Right lobe of liver (tissue), 6 donors: Measurements from ENCODE around the gene SEC22A. TPM values are rescaled to one million over a fixed set of nuclear protein-coding genes. Genes with fewer than 3 reads are reported as not detected.

Source experiments
- ATAC-seq, 4 donors: fragments of 200-7000 bp; cut with Tn5 transposase; one replicate each; pipeline ENCODE4 v1.9.1; 2020; ENCODE audit warnings: mild to moderate bottlenecking in 4 of 4, moderate library complexity in 4 of 4
- DNase-seq, 3 donors: peaks; one replicate each; pipeline ENCODE4 v3.0.0-alpha.2; 2020
- H3K27ac ChIP-seq, 3 donors: fragments of 200-600 bp; one replicate each; pipeline ENCODE4 v1.8.0; 2022
- H3K27me3 ChIP-seq, 2 donors: fragments of 200-600 bp; one replicate each; pipeline ENCODE4 v1.8.0; 2022
- H3K36me3 ChIP-seq, 4 donors: fragments of 200-600 bp; sonication (generic) in 1 of 4; one replicate each; pipeline versions ENCODE4 v1.5.1 to v1.8.0; 2017 to 2022; ENCODE audit warnings: control low read depth in 1 of 4
- H3K4me1 ChIP-seq, 4 donors: fragments of 200-600 bp; sonication (generic) in 1 of 4; one replicate each; pipeline versions ENCODE4 v1.5.1 to v1.8.0; 2017 to 2022; ENCODE audit warnings: control low read depth in 1 of 4
- H3K4me3 ChIP-seq, 3 donors: fragments of 200-600 bp; one replicate each; pipeline ENCODE4 v1.8.0; 2022
- H3K9me3 ChIP-seq, 4 donors: fragments of 200-600 bp; sonication (generic) in 1 of 4; one replicate each; pipeline versions ENCODE4 v1.5.1 to v1.8.0; 2017 to 2022; ENCODE audit warnings: control low read depth in 1 of 4
- POLR2A ChIP-seq: fragments of 450-650 bp; IDR thresholded peaks from one replicate; pipeline ENCODE4 v1.6.1; 2017; ENCODE audit warnings: antibody characterized with exemption, mild to moderate bottlenecking
- WGBS: methylation state at CpG from one replicate; pipeline ENCODE4 v1.1.6; 2018; ENCODE audit warnings: low coverage, low lambda C conversion rate; ENCODE audit not compliant: insufficient coverage; ENCODE audit errors: missing lambda C conversion rate; 5-methylcytosine and 5-hydroxymethylcytosine counted together
- intact Hi-C, 2 donors: fragments of 100-400 bp; cut with DNase I; formaldehyde crosslinking; loops; one replicate each; pipeline versions ENCODE4 v1.11.2 to v1.14.1; 2022
- total RNA-seq, 6 experiments: library from RNA; depleted of rRNA in 2 of 6; stranded (reverse); fragments of >200 nt in 2 of 6; fragmentation: NEBNext Ultra II Directional in 3 of 6; extraction: Animal tissue kit (Norgen Biotek cat#: 25700) in 3 of 6; gene quantifications; one replicate each; pipeline versions ENCODE4 v1.1.0 to v1.2.4, GENCODE V29; 2016 to 2023
- TF ChIP-seq, protein P1 (sequence below), 4 donors: fragments of 200-600 bp in 3 of 4; fragments of 450-650 bp in 1 of 4; IDR thresholded peaks; one replicate each; pipeline versions ENCODE4 v1.5.1 to v1.8.0; 2016 to 2022; ENCODE audit warnings: antibody characterized with exemption in 4 of 4, mild to moderate bottlenecking in 2 of 4
- donor health status: DM: no; HTN: yes; CAD: no.
- donor health status: DM: no; HTN: no; CAD: no.
- donor health status: DM: no; HTN: no; CAD: no.
- donor health status: DM: no; HTN: yes; CAD: no.
- donor health status: DM: no; HTN: yes; CAD: no.

SEC22A gene
- total RNA-seq, 6 experiments from 2014 or later, result 7.5 to 24.9 (median 11.0) TPM

DNA sequence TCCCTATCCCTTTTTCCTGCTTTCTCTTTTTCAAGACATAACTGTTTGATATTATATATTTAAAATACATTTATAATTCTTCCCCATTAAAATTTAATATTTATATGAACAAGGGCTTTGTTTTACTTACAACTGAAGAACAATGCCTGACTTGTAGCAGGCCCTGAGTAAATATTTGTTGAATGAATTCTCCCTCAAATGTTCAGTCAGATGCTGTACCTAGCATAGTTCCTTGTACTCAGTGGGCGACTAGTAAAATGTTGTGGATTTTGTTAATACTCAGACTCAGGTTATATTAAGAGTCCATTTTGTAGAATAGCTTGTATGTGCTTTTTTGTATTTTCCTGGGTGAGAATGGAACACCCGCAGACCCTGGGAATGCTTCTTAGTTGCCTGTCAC is 69.1 kb downstream of the SEC22A start:
- Histone ChIP-seq H3K4me3 (no peak overlapping the region), H3K36me3 (no peaks in the 10 kb centered on the region), H3K27me3 (no peaks in the 10 kb centered on the region), H3K9me3 (no peaks in the 10 kb centered on the region), H3K4me1 (peaks cover 0 to 3% (median 0%) of the 10 kb centered on the region in 4 donors), H3K27ac (no peak overlapping the region)
- DNase-seq (no peak), ATAC-seq (no peak)
- intact Hi-C loops, result no loop called here
- WGBS, result 74% methylated on average over 2 of the region's 2 CpGs
- TF ChIP-seq, protein P1, sequence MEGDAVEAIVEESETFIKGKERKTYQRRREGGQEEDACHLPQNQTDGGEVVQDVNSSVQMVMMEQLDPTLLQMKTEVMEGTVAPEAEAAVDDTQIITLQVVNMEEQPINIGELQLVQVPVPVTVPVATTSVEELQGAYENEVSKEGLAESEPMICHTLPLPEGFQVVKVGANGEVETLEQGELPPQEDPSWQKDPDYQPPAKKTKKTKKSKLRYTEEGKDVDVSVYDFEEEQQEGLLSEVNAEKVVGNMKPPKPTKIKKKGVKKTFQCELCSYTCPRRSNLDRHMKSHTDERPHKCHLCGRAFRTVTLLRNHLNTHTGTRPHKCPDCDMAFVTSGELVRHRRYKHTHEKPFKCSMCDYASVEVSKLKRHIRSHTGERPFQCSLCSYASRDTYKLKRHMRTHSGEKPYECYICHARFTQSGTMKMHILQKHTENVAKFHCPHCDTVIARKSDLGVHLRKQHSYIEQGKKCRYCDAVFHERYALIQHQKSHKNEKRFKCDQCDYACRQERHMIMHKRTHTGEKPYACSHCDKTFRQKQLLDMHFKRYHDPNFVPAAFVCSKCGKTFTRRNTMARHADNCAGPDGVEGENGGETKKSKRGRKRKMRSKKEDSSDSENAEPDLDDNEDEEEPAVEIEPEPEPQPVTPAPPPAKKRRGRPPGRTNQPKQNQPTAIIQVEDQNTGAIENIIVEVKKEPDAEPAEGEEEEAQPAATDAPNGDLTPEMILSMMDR (IDR thresholded peaks at IDR 0.05), result no peak
- no peak for TF ChIP-seq POLR2A

DNA sequence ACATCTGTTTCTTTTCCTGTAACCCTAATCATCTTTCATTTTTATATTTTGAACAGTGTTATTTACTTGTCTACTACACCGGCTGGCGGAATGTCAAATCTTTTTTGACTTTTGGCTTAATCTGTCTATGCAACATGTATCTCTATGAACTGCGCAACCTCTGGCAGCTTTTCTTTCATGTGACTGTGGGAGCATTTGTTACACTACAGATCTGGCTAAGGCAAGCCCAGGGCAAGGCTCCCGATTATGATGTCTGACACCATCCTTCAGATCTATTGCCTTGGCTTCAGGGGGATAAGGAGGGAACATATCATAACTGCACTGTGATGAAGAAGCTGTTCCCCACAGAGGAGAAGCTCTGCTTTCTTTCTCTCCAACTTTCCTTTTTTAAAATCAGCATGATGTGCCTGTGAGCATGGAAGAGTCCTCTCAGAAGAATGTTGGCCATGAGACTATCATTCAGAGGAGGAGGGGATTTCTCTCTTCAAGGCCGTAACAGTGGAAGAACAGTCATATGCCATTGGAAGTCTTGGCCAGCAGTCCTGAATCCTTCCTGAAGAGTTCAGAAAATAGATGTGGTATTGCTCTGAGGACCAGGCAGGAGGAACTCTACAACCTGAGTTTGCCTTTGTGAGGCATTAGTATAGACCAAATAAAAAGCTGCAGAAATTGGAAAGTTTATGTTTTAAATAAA is 69.9 kb downstream of the SEC22A start:
- DNase-seq (no peak), ATAC-seq (peak; percentile 25 to 57 (median 40))
- 51% methylated on average over 5 of the region's 5 CpGs for WGBS
- intact Hi-C loops, result no loop called here
- peaks cover 0 to 3% (median 0%) of the 10 kb centered on the region in 4 donors for H3K4me1 ChIP-seq
- no peak overlapping the region for H3K27ac ChIP-seq
- no peaks in the 10 kb centered on the region for H3K27me3 ChIP-seq
- H3K36me3 ChIP-seq, result no peaks in the 10 kb centered on the region
- no peaks in the 10 kb centered on the region for H3K9me3 ChIP-seq
- H3K4me3 ChIP-seq, result no peak overlapping the region
- TF ChIP-seq POLR2A, result no peak

DNA sequence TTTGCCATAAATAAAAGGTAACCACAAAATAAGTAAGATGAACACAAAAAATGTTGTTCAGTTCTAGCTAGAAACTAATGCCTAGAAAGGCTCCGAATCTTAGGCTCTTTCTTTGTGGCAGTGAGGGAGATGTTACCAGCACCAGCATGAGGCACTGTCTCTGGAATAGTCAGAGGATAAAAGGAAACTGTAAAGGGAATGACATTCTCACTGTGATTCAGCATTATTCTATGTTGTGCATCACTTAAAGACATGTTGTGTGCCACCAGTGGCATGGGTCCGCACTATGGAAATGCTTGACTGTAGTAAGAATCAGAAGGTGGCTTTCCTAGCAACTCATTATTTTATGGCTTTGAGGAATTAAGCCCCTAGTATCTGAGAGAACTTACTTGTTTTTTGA is 70.8 kb downstream of the SEC22A start:
- Histone ChIP-seq H3K27me3 (no peaks in the 10 kb centered on the region), H3K9me3 (no peaks in the 10 kb centered on the region), H3K36me3 (no peaks in the 10 kb centered on the region), H3K4me3 (no peak overlapping the region), H3K27ac (no peak overlapping the region), H3K4me1 (peaks cover 0 to 3% (median 0%) of the 10 kb centered on the region in 4 donors)
- WGBS, result 100% methylated on average over 2 of the region's 2 CpGs
- no peak for DNase-seq
- no peak for ATAC-seq
- TF ChIP-seq, protein P1 (IDR thresholded peaks at IDR 0.05), result no peak
- TF ChIP-seq POLR2A, result no peak
- intact Hi-C loops, result no loop called here

DNA sequence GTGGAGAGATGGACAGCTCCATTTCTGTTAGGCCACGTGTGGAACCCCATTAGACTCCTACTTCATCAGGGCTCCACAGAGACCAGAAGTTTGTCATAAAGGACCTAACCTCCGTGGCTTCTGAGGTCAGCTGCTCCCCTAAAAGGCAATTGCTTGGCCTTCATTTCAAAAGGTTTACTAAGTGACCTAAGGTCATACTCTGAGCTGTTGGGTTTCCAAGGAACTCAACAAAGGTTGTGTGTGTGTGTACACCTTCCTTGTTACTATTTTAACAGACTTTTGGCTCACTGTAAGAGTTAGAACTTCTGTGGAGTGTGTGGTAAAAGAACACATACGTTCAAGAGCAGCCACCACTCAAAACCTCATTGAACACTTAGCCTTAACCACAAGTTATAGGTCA is 73.9 kb downstream of the SEC22A start:
- ATAC-seq, result no peak
- no peaks in the 10 kb centered on the region for H3K36me3 ChIP-seq
- peaks cover 0 to 3% (median 0%) of the 10 kb centered on the region in 4 donors for H3K4me1 ChIP-seq
- TF ChIP-seq, protein P1 (IDR thresholded peaks at IDR 0.05), result no peak
- no peak for TF ChIP-seq POLR2A
- 71% methylated on average over 3 of the region's 3 CpGs for WGBS
- intact Hi-C loops, result no loop called here
- H3K27me3 ChIP-seq, result no peaks in the 10 kb centered on the region
- DNase-seq, result no peak
- no peak overlapping the region for H3K27ac ChIP-seq
- H3K4me3 ChIP-seq, result no peak overlapping the region
- H3K9me3 ChIP-seq, result no peaks in the 10 kb centered on the region

DNA sequence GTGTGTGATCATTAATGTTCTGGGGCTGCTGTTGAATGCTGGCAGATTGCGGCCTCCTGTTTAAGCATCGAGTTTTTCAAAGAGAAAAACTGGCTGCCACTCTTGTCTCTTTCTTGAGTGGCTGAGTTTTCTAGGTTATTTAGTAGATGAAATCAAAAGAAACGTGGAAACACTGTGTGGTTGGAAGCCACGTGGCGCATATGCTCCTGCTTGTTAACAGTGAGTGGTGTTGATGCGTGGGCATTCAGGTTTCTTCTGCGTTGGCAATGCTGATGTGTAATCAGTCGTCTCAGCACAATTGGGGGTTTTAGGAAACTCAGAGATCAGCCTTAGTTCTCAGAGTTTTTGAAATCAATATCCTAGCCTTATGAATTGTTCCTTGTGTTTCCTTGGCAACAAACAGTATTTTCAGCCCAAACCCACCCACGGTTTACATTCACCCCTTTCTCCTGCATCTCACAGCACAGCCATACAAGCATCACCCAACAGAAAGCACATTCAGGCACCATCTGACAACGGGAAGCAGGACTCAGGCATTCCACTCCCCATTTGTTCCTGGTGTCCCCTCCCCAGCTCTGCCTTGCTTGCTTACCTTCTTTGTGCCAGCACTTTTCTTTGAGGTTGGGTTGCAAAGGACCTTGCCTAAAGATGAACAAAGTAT is 74.7 kb downstream of the SEC22A start:
- no peaks in the 10 kb centered on the region for H3K27me3 ChIP-seq
- H3K27ac ChIP-seq, result no peak overlapping the region

More for the DNA sequence above, 74.7 kb downstream of the SEC22A start:
- no peak for TF ChIP-seq POLR2A
- TF ChIP-seq, protein P1 (IDR thresholded peaks at IDR 0.05), result no peak
- H3K4me3 ChIP-seq, result no peak overlapping the region
- H3K4me1 ChIP-seq, result peaks cover 0 to 3% (median 0%) of the 10 kb centered on the region in 4 donors
- intact Hi-C loops, result no loop called here
- no peaks in the 10 kb centered on the region for H3K36me3 ChIP-seq
- no peaks in the 10 kb centered on the region for H3K9me3 ChIP-seq
- 85% methylated on average over 9 of the region's 10 CpGs for WGBS
- DNase-seq, result no peak
- ATAC-seq, result no peak
